Measurements from ENCODE around the gene HUWE1.

Gene HUWE1, protein sequence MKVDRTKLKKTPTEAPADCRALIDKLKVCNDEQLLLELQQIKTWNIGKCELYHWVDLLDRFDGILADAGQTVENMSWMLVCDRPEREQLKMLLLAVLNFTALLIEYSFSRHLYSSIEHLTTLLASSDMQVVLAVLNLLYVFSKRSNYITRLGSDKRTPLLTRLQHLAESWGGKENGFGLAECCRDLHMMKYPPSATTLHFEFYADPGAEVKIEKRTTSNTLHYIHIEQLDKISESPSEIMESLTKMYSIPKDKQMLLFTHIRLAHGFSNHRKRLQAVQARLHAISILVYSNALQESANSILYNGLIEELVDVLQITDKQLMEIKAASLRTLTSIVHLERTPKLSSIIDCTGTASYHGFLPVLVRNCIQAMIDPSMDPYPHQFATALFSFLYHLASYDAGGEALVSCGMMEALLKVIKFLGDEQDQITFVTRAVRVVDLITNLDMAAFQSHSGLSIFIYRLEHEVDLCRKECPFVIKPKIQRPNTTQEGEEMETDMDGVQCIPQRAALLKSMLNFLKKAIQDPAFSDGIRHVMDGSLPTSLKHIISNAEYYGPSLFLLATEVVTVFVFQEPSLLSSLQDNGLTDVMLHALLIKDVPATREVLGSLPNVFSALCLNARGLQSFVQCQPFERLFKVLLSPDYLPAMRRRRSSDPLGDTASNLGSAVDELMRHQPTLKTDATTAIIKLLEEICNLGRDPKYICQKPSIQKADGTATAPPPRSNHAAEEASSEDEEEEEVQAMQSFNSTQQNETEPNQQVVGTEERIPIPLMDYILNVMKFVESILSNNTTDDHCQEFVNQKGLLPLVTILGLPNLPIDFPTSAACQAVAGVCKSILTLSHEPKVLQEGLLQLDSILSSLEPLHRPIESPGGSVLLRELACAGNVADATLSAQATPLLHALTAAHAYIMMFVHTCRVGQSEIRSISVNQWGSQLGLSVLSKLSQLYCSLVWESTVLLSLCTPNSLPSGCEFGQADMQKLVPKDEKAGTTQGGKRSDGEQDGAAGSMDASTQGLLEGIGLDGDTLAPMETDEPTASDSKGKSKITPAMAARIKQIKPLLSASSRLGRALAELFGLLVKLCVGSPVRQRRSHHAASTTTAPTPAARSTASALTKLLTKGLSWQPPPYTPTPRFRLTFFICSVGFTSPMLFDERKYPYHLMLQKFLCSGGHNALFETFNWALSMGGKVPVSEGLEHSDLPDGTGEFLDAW (N-terminal part only)

DNA sequence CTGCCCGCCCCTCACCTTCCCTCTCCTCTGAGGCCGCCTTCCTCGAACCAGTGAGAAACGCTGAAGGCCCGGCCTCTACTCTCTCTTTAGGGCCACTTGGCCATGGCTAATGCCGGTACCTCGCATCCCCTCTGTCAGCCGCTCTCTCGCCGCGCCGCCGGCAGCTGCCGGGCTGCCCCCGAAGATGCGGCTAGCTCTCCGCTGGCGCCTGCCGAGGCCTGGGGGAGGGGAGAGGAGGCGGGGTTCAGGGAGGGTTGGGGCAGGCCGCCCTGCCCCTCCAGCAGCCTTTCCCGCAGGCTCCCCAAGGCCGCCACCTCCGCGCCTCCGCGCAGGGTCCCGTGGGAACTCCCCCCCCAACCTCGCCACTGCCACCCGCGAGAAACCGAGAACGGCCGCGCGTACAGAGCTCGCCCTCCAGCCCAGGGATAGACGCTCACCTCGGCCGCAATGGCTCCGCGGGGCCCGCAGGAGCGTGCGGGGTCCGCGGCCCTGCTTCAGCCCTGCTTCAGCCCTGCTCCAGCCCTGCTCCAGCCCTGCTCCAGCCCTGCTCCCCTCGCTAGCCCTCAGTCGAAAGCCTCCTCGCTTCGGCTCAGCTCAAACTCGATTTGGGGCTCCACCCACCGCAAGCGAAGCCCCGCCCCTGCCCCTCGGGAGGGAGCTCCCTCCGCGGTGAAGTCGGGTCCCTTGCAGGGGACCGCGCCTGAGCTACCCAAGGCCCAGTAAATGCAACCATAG, at the start of gene HUWE1:
Gene HUWE1, minus strand, starts transcription at position 569 of the 735 bp plus-strand sequence. CDS start 32,612 bp downstream, outside the sequence.
- Histone ChIP-seq H4K20me1 (ENCODE audit: insufficient read depth, low read length) (no peaks in the 10 kb centered on the region), H3K4me2 (ENCODE audit: low read length) (peak within 1 kb of the TSS; percentile 98), H3K9me3 (ENCODE audit: low read length) (no peaks in the 10 kb centered on the region), H3K4me1 (ENCODE audit: insufficient read depth, low read length, severe bottlenecking) (peaks cover 22% of the 10 kb centered on the region), H3K27me3 (ENCODE audit: insufficient read depth, low read length) (no peaks in the 10 kb centered on the region), H3K27ac (ENCODE audit: low read depth, low read length, poor library complexity, severe bottlenecking) (peak within 1 kb of the TSS; percentile 66), H3K79me2 (ENCODE audit: insufficient read depth, low read length) (peaks cover 34% of the 10 kb centered on the region), H3F3A (ENCODE audit: insufficient read depth, low read length) (no peaks in the 10 kb centered on the region), H3K4me3 (ENCODE audit: low read depth, low read length, poor library complexity, severe bottlenecking) (peak within 1 kb of the TSS; percentile 95), H3K36me3 (ENCODE audit: insufficient read depth, low read length) (peaks cover 9% of the 10 kb centered on the region), H3K9me2 (ENCODE audit: low read depth, low read length) (no peaks in the 10 kb centered on the region), H3K9ac (ENCODE audit: low read length) (peak within 1 kb of the TSS; percentile 97), H2AFZ (ENCODE audit: low read length) (no peak within 1 kb of the TSS)
- TF ChIP-seq, protein P1, sequence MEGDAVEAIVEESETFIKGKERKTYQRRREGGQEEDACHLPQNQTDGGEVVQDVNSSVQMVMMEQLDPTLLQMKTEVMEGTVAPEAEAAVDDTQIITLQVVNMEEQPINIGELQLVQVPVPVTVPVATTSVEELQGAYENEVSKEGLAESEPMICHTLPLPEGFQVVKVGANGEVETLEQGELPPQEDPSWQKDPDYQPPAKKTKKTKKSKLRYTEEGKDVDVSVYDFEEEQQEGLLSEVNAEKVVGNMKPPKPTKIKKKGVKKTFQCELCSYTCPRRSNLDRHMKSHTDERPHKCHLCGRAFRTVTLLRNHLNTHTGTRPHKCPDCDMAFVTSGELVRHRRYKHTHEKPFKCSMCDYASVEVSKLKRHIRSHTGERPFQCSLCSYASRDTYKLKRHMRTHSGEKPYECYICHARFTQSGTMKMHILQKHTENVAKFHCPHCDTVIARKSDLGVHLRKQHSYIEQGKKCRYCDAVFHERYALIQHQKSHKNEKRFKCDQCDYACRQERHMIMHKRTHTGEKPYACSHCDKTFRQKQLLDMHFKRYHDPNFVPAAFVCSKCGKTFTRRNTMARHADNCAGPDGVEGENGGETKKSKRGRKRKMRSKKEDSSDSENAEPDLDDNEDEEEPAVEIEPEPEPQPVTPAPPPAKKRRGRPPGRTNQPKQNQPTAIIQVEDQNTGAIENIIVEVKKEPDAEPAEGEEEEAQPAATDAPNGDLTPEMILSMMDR (IDR thresholded peaks at IDR 0.05; ENCODE audit: low read length), result no peak
- no peak for TF ChIP-seq EZH2 (IDR thresholded peaks at IDR 0.05; ENCODE audit: borderline replicate concordance, low read length)

DNA sequence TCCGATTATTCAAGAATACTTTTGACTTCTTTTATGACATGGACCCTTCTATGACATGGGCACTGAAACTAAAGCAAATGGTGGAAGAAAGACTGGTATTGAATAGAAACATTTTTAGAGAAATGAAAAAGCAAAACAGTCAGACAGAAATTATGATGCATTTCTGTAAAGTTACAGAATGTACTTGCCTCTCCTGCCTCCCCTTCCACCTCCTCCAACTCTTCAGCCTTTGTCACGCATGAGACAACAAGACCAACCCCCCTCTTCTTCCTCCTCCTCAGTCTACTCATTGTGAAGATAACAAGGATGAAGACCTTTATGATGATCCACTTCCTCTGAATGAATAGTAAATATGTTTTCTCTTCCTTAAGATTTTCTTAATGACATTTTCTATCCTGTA, 46.3 kb upstream of the HUWE1 start:
- Histone ChIP-seq H3K27ac (ENCODE audit: low read depth, low read length, poor library complexity, severe bottlenecking) (no peak overlapping the region), H3K9me3 (ENCODE audit: low read length) (no peaks in the 10 kb centered on the region), H3K4me2 (ENCODE audit: low read length) (no peak overlapping the region), H3K4me1 (ENCODE audit: insufficient read depth, low read length, severe bottlenecking) (no peaks in the 10 kb centered on the region), H4K20me1 (ENCODE audit: insufficient read depth, low read length) (no peaks in the 10 kb centered on the region), H3K79me2 (ENCODE audit: insufficient read depth, low read length) (no peaks in the 10 kb centered on the region), H3K9me2 (ENCODE audit: low read depth, low read length) (no peaks in the 10 kb centered on the region), H3K36me3 (ENCODE audit: insufficient read depth, low read length) (no peaks in the 10 kb centered on the region), H2AFZ (ENCODE audit: low read length) (no peak overlapping the region), H3K9ac (ENCODE audit: low read length) (no peak overlapping the region), H3K27me3 (ENCODE audit: insufficient read depth, low read length) (no peaks in the 10 kb centered on the region), H3K4me3 (ENCODE audit: low read depth, low read length, poor library complexity, severe bottlenecking) (no peak overlapping the region), H3F3A (ENCODE audit: insufficient read depth, low read length) (no peaks in the 10 kb centered on the region)
- TF ChIP-seq, protein P1 (IDR thresholded peaks at IDR 0.05; ENCODE audit: low read length), result no peak
- TF ChIP-seq EZH2 (IDR thresholded peaks at IDR 0.05; ENCODE audit: borderline replicate concordance, low read length), result no peak

DNA sequence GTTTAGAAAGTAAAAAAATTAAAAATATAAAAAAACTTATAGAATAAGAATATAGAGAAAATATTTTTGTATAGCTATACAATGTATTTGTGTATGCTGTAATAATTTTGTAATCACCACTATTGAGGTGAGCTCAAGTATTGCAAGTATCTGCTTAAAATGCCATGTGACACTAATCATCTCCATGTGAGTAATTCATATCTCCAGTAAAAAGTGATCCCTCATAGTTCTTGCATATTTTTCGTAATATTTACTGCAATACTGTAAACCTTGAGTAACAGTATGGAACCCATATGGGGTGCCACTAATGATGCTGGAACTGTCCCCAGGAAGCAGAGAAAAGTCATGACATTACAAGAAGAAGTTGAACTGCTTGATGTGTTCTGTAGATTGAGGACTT, 43.2 kb upstream of the HUWE1 start:
- Histone ChIP-seq H3K27me3 (ENCODE audit: insufficient read depth, low read length) (no peaks in the 10 kb centered on the region), H3K4me1 (ENCODE audit: insufficient read depth, low read length, severe bottlenecking) (no peaks in the 10 kb centered on the region), H3K9me2 (ENCODE audit: low read depth, low read length) (no peaks in the 10 kb centered on the region), H2AFZ (ENCODE audit: low read length) (no peak overlapping the region), H3K4me2 (ENCODE audit: low read length) (no peak overlapping the region), H3K36me3 (ENCODE audit: insufficient read depth, low read length) (no peaks in the 10 kb centered on the region), H3K27ac (ENCODE audit: low read depth, low read length, poor library complexity, severe bottlenecking) (no peak overlapping the region), H3F3A (ENCODE audit: insufficient read depth, low read length) (no peaks in the 10 kb centered on the region), H3K9ac (ENCODE audit: low read length) (no peak overlapping the region), H3K9me3 (ENCODE audit: low read length) (no peaks in the 10 kb centered on the region), H3K4me3 (ENCODE audit: low read depth, low read length, poor library complexity, severe bottlenecking) (no peak overlapping the region), H3K79me2 (ENCODE audit: insufficient read depth, low read length) (no peaks in the 10 kb centered on the region), H4K20me1 (ENCODE audit: insufficient read depth, low read length) (no peaks in the 10 kb centered on the region)
- no peak for TF ChIP-seq EZH2 (IDR thresholded peaks at IDR 0.05; ENCODE audit: borderline replicate concordance, low read length)
- TF ChIP-seq, protein P1 (IDR thresholded peaks at IDR 0.05; ENCODE audit: low read length), result no peak

Measured in OCI-LY1 (cell line).